ENCODE measurements around the gene CAMK1.
A peak's percentile ranks its signal among the peaks of the same experiment; 100 is the strongest.

Gene CAMK1

DNA sequence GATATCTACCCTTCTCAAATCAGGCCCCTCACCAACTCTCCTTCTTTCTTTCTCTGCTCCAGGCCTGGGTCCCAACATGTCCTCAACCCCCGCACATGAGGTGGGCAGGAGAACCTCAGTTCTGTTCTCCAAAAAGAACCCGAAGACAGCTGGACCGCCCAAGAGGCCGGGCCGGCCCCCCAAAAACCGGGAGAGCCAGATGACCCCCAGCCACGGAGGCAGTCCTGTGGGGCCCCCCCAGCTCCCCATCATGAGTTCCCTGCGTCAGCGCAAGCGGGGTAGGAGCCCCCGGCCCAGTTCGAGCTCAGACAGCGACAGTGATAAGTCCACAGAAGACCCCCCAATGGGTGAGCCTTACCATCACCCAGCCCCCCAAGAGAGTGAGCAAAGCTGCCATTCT is 25.6 kb downstream of the CAMK1 start:
- DNase-seq (ENCODE audit: low read depth), result no peak
- no peak overlapping the region for H3K4me3 ChIP-seq (ENCODE audit: low read depth, low read length)
- no peak for TF ChIP-seq CTCF (IDR thresholded peaks at IDR 0.05; ENCODE audit: low read depth, low read length, missing control alignments)

GRCh38 chr3:9743548-9743947 is 26.2 kb downstream of the CAMK1 start:
- DNase-seq (ENCODE audit: low read depth), result no peak
- TF ChIP-seq CTCF (IDR thresholded peaks at IDR 0.05; ENCODE audit: low read depth, low read length, missing control alignments), result no peak
- H3K4me3 ChIP-seq (ENCODE audit: low read depth, low read length), result no peak overlapping the region

GRCh38 chr3:9742560-9742959 is 27.2 kb downstream of the CAMK1 start:
- no peak for TF ChIP-seq CTCF (IDR thresholded peaks at IDR 0.05; ENCODE audit: low read depth, low read length, missing control alignments)
- H3K4me3 ChIP-seq (ENCODE audit: low read depth, low read length), result no peak overlapping the region
- no peak for DNase-seq (ENCODE audit: low read depth)

DNA sequence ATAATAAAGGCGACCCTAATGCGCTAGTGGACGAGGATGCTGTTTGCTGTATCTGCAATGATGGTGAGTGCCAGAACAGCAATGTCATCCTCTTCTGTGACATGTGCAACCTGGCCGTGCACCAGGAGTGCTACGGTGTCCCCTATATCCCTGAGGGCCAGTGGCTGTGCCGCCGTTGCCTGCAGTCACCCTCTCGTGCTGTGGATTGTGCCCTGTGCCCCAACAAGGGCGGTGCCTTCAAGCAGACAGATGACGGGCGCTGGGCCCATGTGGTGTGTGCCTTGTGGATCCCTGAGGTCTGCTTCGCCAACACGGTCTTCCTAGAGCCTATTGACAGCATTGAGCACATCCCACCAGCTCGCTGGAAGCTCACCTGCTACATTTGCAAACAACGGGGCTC is 30.6 kb downstream of the CAMK1 start:
- no peak overlapping the region for H3K4me3 ChIP-seq (ENCODE audit: low read depth, low read length)
- DNase-seq (ENCODE audit: low read depth), result no peak
- TF ChIP-seq CTCF (IDR thresholded peaks at IDR 0.05; ENCODE audit: low read depth, low read length, missing control alignments), result no peak

DNA sequence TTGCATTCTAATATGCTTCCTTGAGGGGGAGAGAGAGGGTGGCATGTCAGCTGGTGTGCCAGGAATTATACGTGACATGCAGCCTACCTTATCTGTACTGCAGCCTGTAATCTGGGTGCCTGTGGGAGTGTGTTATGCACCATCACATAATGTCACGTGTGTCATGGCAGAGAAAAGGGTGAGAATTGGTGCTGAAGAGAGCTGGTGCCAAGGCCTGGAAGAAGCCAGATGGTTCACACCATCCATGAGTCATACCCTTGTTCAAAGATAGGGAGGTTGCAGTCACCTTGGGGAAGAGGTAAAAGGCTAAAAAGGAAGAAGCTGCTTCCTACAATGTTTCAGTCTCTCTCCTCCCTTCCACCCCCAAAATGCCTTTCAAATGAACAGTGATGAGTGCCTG is 32.9 kb downstream of the CAMK1 start:
- H3K4me3 ChIP-seq (ENCODE audit: low read depth, low read length), result no peak overlapping the region
- no peak for DNase-seq (ENCODE audit: low read depth)
- TF ChIP-seq CTCF (IDR thresholded peaks at IDR 0.05; ENCODE audit: low read depth, low read length, missing control alignments), result no peak

GRCh38 chr3:9732740-9733115 is 37.0 kb downstream of the CAMK1 start:
- peak overlapping the region; percentile 96 for H3K4me3 ChIP-seq (ENCODE audit: low read depth, low read length)
- no peak for TF ChIP-seq CTCF (IDR thresholded peaks at IDR 0.05; ENCODE audit: low read depth, low read length, missing control alignments)
- no peak for DNase-seq (ENCODE audit: low read depth)

DNA sequence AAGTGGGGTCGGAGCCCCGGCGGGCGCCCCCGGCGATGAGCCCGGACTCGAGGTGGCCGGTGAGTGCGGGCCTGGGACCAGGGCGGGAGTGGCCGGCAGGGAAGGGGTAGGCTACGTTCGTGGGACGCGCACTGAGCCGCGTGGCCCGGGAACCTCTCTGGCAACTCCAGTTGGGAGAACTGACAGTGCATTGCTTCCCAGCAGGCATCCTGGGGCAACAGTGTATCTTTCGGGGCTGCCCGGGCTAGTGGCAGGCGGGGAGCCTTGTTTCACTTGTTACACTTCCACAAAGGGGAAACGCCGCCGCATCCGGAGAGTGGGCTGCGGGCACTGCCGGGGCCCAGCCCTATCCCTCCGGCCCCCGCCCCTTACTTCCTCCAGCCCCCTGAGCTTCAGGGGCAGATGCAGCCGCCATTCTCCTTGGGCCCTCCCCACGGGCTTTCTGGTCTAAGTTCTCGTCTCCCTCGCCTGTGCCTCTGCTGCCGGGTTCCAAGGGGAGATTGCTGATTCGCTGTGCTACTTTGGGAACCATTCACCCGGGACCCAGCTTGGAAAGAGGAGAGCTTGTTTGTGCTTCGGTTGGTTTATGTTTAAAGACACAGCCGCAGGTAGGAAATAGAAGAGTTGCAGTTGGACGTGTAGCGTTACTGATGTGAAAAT is 37.5 kb downstream of the CAMK1 start:
- TF ChIP-seq CTCF (IDR thresholded peaks at IDR 0.05; ENCODE audit: low read depth, low read length, missing control alignments), result no peak
- DNase-seq (ENCODE audit: low read depth), result no peak
- H3K4me3 ChIP-seq (ENCODE audit: low read depth, low read length), result peak overlapping the region; percentile 96
